TTC549 (cell line): Measurements from ENCODE around the gene NPC1L1.

Experiments
- FAIRE-seq: peaks from 2 replicates; lab custom pipeline; 2012; peaks lifted over from hg19 to GRCh38; lab: Jason Lieb, UNC

The NPC1L1 gene

DNA sequence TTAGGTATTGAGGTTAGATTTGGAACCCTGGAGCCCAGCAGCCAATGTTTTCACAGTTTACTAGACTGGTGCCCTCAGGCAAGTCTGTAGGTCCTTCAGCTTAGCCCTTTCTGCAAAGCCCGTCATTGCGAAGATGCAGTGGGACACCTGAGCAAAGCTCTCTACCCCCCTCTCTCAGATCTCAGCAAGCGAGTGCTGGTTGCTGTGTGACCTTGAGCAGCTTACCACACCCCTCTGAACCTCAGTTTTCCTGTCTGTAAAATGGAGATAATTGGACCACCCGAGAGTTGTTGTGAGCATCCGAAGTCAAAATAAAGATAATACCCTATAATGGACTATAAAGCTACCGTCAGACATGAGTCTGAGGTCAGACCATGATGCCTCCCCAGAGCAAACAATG, 3.7 kb downstream of the NPC1L1 start:
- no peak for FAIRE-seq

DNA sequence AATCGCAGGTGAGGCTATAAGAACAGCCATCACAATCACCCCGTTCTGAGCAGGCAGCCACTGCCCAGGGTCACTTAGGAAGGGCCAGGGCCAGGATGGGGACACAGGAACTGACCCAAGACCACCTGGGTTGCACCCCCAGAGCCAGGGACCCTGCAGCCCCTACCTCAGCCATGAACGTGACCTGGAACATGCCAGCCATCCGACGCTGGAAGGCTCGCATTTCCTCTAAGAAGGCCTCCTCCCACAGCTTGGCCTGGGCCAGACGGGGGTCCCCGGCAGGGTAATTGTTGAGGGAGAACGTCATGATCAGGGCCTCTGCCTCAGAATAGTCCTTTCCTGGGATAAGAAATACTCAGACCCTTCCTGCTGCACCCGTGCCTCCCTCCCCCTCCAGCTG, 5.0 kb downstream of the NPC1L1 start:
- FAIRE-seq: no peak

DNA sequence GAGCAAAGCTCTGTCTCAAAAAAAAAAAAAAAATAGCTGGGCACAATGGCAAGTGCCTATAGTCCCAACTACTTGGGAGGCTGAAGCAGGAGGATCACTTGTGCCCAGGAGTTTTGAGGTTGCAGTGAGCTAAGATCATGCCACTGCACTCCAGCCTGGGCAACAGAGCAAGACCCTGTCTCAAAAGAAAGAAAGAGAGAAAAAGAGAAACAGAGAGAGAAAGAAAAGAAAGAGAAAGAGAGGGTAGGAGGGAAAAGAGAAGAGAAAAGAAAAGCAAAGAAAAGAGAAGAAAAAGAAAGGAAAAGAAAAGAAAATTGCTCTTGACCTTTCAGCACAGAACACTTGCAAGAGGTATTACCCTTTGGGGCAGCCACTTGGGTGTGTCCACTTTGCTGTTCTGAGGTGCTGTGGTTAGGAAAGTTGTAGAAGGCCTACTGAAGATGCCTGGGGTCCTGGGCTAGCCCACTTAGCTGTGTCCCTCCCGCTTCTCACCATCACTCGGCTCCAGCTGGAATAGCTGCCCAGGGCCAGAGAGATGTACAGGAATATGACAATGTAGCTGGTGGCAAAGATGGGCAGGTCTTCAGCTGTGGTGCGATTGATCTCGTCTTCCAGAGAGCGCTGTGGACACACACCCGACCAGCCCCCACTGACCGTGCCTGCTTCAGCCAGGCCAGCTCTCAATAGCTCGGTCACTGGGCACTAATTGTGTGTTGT, 5.6 kb downstream of the NPC1L1 start:
- FAIRE-seq: no peak

DNA sequence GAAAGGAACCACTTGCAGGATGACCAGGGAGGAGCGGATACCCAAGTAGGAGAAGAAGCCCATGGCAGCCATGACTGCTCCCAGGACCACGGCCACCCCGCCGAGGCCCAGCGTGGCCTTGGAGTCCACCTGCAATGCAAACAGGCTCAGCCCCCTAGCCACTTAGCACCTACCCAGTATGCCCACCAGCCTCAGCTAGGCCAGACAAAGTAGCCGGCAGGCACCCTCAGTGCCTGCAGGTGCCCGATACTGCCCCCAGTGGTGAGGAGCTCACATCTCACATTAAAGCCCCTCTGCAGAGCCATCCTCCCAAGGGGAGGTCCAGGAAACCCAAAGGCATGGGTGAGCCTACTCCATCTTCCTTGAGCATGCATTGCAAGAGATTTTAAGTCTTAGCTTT, 6.6 kb downstream of the NPC1L1 start:
- FAIRE-seq: no peak

DNA sequence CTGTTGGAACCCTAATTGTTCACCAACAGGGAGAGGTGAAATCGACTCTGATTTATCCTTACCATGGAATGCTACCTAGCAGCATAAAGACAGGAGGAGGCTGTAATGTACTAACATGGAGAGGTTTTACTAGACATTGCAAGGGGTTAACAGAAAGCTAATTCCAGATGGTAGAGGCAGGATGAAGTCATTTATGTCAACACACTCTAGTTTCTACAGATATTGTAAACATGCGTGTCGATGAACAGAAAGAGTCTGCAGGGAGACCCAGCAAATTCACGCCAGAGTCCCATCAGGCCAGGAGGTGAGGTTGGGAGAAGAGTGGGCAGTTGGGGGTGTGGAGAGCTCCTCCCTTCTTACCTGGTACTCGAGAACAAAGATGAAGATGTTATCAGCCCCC, 7.0 kb downstream of the NPC1L1 start:
- no peak for FAIRE-seq

DNA sequence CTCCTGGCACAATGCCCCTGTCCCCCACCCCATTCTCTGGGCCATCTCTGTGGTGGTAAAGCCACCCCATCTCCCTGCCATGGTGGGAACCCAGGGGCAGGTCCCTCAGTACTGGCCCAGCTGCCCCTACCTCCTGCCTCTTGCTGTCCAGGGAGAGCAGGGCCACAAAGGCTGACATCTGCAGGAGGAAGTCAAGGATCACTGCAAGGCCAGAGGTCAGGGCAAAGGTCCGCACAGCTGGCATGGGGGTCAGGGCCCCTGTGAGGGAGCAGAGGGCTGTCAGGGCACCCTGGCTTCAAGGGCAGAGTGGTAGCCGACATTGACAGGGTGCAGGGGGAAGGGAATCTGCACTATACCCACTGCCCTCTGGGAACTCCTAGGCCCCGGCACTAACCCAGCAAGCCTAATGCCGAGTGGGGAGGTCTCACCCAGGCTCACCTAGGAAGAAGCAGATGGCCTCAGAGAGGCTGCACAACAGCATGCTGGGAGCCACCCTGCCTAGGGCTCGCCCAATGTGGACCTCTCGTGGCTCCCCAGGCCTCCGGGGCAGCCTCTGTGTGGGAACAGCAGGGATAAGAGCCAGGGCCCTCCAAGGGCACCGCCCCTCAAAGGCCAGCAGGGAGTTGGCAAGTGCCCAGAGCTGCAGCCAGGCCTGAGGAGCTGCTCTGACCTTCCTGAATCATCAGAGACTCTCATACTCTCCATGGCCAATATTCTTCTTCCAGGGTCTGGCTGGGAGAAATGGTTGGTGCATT, 7.7 kb downstream of the NPC1L1 start:
- no peak for FAIRE-seq

DNA sequence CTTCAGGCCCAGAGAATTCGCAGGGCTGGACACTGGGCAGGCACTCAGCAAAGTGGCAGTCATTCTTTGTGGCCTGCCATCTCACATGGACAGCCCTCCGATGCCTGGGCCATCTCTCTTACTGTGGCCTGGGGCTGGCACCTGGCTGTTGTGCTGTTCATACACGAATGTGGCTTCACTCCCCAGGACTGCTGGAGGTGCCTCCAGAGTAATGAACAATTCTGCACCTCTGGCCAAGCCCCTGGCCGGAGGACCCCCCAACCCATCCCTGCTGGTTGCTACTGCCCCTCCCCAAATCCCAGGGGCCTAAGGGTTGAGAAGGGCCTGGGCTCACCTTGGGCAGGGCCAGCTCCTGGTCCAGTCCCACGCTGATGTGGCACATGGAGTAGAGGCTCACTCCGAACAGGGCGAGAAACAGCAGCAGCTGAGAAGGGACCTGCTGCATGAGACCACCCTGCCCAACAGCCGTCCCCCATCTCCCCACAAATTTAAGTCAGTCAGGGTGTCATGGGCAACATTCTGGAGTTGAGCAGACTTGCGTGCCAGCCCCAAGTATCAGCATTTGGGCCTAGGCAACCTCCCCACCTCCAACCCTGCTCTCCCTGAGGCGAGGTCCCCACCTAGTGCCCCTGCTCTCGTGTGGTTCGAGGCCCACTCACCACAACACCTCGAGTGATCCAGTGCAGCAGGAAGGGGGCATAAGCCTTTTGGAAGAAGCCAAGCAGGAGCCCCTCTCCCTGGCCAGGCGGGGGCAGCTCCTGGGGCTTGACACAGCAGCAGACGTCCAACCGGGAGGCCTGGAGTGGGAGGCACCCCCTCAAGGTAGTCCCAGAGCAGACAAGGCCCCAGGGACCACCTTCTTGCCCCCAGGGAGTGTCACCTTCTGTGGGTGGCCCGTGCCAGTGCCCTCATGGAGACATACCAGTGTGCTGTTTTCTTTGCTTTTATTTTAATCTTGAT, 9.4 kb downstream of the NPC1L1 start:
- no peak for FAIRE-seq

DNA sequence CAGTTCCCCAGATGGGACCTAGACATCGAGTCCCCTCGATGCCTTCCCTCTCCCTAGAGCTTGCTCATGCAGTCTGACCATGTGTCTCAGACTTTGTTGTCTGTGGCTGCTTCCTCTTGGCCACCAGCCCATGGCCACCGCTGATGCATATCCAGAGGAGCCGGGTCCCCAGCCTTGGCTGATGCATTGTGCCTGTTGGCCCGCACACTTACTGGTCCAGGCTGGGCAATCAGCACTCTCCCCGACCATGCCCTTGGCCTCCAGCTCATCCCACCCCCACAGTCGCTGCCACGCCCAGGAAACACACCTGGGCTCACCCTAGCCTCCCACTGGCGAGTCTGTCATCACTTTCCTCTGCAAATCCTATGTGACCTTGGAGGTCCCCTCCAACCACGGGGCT, 10.1 kb downstream of the NPC1L1 start:
- FAIRE-seq: no peak

DNA sequence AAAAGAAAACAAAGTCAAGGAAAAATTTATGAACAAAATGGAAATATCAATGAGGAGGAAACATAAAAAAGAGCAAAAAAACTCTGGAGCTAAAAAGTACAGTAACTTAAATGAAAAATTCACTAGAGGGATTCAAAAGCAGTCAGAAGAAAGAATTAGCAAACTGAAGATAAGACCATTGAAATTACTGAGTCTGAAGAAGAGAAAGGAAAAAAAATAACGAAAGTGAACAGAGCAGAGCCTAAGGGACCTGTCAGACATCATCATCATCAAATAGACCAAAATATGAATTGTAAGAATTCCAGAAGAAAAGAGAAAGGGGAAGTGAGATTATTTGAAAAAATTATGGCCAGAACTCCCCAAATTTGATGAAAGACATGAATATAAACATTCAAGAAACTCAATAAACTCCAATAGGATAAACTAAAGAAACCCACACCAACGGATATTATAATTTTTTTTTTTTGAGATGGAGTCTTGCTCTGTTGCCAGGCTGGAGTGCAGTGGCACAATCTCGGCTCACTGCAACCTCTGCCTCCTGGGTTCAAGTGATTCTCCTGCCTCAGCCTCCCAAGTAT, 16.2 kb downstream of the NPC1L1 start:
- FAIRE-seq: no peak

DNA sequence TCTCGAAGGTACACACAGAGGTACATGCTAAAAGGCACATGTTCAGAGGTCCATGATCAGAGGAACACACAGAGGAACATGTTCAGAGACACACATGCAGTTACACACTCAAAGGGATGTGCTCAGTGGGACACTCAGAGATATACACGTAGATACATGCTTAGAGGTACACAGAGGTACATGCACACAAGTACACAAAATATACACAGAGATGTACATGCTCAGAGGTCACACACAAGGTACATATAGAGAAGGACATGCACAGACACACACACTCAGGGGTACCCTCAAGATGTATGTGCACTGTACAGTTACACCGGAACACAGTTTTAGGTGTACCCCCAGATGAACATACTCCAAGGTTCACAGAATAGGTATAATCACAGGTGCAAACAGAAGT, 18.8 kb downstream of the NPC1L1 start:
- FAIRE-seq: no peak

DNA sequence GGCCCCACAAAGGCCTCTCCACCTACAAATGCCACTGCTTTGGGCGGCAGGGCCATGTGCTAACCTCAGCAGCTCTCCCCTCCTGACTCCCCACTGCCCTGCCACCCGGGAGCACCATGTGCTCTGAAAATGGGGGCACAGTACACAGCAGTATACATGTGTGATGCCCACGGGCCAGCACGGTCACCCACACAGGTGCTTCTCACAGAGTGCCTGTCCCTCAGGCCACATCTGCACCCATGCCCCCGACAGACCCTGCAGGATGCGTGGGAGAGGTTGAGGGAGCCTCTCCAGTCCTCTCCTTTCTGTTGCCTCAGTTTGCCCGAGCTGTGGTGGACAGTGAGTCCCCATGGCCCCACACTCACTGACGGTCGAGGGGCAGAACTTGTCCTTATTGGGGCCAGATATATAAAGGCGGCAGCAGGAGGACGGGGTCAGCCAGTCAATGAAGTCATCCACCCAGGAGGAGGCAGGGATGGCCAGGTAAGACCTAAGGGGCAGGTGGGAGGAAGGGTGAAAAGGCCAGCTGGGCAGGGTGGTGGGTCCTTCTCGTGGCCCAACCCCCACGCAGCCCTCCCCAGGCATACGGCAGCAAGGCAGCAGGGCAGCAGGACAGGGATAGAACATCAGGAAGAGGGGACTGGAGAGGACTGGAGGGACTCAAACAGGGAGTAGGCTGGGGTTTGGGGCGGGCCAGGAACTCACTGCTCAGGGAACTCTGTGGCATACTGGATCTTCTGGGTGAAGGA, 19.6 kb downstream of the NPC1L1 start:
- FAIRE-seq: no peak

DNA sequence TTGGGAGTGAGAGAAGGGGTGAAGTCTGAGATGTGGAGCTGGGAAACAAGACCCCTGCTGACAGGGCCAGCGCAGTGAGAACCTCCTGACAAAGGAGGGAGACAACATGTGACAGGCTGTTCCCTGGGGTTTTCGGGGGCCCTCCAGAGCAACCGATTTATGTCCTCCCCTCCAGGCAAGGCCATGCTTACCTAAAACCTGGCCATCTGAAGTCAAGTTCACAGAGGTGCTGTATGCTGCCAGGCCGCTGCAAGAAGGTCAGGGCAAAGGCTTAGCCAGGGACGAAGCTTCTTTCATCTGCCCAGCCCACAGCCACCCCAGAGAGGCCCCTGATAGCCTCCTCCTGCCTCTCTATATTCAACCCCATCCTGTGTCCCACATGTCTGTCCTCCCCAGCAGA, 20.6 kb downstream of the NPC1L1 start:
- FAIRE-seq: no peak

DNA sequence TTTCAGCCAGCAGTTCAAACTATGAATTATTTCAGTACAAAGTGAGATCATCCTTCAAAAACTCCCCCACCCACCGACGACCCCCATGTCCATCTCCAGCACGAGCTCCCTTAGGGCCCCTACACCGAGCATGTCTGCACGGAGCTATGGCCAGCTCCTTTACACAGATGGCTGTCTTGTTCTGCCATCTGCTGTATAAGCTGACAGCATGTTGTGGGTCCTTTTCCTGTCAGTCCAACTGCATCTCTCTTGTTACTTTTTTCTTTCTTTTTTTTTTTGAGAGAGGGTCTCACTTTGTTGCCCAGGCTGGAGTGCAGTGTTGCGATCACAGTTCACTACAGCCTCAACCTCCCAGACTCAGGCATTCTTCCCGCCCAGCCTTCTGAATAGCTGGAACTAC, 21.6 kb downstream of the NPC1L1 start:
- FAIRE-seq: no peak

DNA sequence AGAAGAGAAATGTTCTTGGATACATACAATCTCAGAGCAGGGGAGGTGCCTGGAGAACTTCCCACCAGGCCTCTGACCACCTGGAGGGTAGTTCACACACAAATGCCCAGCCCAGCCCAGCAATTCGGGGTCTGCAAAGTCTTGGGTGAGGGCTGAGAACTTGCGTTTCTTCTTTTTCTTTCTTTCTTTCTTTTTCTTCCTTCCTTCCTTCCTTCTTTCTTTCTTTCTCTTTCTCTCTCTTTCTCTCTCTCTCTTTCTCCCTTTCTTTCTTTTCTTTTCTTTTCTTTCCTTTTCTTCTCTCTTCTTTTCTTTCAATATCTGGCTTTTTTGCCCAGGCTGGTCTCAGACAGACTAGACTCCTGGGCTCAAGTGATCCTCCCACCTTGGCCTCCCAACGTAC, 22.4 kb downstream of the NPC1L1 start:
- FAIRE-seq: no peak

DNA sequence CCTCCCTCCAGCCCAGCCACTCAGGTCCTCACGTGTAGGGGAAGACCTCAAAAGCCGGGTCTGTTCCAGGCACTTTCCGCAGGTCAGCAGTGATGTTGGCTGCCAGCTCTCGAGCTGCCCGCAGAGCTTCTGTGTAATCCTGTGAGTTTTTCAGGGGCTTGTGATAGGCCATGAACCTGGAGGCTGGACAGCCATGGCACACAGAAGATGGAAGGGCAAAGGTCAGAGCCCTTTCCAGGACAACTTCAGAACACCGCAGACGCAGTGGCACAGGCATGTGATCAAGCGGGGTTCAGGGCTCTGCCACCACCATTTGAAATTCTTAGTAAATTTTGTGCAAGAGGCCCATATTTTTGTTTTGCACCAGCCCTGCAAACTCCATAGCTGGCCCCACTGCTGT, 24.0 kb downstream of the NPC1L1 start:
- FAIRE-seq: no peak

DNA sequence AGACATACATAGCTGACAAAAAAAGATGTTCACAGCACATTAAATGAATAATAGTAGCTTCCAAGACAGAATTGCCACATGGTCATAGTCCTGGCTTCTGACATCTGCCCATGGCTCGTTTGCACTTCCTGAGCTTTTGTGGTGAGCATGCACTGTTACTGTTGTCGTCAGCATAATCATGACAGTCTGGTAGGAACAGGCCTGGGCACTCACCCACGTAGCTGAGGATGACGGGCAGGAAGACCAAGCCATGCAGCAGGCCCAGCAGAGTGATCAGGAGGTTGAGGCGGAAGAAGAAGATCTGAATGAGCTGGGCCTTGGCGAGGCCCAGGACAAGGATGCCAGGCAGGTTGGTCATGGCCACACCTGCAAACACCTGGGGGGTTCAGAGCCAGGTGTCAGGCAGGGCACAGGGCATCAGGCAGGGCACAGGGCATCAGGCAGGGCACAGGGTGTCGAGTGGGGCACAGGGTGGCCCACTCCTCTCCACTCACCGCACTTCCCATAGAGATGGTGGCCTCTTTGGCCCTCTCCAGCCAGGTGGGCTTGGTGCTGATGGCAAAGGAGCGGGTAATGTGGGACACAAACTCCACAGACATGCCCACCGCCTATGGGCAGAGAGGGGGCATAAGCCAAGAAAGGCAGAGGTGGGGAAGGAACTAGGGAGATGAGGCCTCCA, 25.4 kb downstream of the NPC1L1 start:
- no peak for FAIRE-seq

DNA sequence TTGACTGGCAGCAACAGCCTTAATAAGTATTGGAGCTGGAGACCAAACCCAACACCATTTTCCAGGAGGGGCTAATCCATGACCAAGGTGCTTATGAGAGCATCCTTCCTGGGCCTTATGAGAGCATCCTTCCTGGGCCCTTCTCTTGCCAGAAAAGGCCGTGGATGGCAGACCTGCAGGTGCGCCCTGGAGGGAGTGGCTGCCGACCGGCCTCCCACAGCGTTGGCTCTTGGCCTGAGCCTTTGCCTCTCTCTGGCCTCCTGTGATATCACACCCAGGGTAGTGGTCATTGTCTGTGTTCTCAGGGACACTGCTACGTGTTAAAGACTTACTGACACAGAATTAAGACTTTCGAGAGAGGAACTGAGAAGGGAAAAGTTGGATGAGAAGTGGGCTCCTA, 28.4 kb downstream of the NPC1L1 start:
- FAIRE-seq: no peak

DNA sequence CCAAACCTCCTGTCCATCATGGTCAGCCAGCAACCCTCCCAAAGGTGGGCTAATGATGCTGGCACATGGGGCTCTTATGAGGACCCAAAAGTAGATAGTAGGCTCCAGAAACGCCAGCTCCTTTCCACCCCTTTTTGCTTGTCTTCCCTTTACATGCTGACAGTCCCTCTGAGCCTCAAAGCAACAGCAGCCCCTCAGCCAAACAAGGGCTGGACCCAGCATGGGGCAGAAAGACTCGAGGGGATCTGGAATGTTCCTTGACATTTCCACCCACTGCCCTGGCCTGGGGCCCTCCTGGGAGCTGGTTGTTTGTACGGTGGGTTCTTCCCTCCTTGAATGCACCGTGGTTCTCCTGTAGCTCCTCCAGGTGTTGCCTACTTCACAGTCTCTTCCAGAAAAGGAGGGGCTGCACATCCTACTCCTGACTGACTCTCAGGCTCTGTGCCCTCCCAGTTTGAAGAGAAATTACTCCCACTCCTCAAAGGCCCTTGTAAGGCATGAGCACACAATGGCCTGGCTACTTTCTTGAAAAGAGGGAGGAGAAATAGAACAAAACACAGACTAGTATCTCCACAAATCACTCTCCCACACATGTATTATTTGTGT, 29.2 kb downstream of the NPC1L1 start:
- no peak for FAIRE-seq

DNA sequence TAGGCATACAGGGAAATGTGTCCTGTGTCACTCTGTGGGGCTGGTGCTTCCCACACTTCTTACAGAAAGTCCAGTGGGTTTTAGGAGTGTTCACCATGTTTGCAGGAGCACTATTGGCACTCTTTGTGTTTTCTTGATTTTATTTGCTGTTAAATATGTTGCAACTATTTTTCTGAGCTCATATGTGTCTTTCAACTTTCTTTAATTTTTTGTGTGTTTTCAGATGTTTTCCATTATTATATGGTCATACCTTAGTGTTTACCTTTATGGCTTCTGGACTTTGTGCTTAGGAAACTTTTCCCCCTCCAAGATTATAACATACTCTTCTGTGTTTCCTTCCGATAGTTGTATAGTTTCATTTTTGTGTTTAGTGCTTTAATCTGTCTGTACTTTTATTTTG, 29.9 kb downstream of the NPC1L1 start:
- FAIRE-seq: no peak

DNA sequence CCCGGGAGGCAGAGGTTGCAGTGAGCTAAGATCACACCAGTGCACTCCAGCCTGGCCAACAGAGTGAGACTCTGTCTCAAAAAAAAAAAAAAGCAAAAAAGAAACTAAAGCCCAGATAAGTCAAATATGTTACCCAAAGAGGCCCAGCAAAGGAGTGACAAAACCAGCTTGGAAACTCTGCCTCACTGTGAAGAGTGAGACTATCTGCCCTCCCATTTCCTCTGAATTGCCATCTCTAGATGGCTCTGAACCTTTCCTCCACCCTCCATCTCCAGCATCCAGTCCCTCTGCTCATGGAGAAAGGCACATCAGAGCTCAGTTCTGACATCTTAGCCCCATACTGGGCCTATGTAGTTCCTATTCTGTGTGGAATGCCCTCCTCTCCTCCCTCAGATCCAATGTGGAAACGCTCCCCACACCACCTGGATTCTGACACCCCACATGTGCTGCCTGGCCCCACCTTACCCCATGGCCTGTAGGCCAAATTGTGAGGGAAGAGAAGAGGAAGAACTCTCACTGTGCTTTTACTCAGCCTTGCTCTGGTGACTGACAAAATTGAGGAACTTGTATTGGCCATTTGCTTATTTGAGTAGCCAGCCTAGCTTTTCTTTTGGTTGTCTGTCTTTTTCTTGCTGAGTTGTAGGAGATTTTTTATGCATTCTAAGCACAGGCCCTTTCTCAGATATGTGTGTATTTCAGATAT, 32.7 kb downstream of the NPC1L1 start:
- no peak for FAIRE-seq
